ENCODE data around the gene FANCG. TPM values are rescaled to one million over a fixed set of nuclear protein-coding genes. Genes with fewer than 3 reads are reported as not detected.

The FANCG gene
- total RNA-seq, 1 donor from 2014 or later: 68.7 TPM

DNA sequence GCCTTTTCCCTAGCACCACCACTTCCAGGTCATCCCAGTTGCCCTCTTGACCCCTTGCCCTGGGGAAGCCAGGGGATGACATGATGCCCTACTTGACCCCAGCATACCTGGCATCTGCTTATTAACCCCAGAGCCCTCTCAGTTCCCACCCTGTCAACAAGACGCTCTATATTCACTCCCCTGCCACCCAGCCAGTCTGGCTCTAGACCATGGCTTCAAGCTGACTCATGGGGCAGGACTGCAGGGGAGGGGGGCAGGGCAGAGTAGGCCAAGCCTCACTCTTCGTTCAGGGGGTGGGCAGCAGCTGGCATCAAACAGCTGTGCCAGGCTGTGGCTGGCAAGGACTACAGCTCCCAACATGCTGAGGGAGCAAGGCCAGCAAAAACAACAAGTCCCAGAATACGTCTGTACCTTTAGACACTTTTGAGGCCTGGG lies 30.6 kb upstream of the FANCG start:
- DNase-seq (ENCODE audit: low spot score, unreplicated experiment): no peak
- Mint-ChIP-seq H3K27ac (no peak overlapping the region), H3K27me3 (no peaks in the 10 kb centered on the region), H3K4me3 (ENCODE audit: low read depth) (peak overlapping the region; percentile 81), H3K4me1 (ENCODE audit: low read depth) (peaks cover 36% of the 10 kb centered on the region), H3K9me3 (ENCODE audit: low read depth) (no peaks in the 10 kb centered on the region), H3K36me3 (ENCODE audit: insufficient read depth) (peaks cover 5% of the 10 kb centered on the region)
- TF ChIP-seq, protein P1, sequence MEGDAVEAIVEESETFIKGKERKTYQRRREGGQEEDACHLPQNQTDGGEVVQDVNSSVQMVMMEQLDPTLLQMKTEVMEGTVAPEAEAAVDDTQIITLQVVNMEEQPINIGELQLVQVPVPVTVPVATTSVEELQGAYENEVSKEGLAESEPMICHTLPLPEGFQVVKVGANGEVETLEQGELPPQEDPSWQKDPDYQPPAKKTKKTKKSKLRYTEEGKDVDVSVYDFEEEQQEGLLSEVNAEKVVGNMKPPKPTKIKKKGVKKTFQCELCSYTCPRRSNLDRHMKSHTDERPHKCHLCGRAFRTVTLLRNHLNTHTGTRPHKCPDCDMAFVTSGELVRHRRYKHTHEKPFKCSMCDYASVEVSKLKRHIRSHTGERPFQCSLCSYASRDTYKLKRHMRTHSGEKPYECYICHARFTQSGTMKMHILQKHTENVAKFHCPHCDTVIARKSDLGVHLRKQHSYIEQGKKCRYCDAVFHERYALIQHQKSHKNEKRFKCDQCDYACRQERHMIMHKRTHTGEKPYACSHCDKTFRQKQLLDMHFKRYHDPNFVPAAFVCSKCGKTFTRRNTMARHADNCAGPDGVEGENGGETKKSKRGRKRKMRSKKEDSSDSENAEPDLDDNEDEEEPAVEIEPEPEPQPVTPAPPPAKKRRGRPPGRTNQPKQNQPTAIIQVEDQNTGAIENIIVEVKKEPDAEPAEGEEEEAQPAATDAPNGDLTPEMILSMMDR (IDR thresholded peaks at IDR 0.05; ENCODE audit: unreplicated experiment): no peak

DNA sequence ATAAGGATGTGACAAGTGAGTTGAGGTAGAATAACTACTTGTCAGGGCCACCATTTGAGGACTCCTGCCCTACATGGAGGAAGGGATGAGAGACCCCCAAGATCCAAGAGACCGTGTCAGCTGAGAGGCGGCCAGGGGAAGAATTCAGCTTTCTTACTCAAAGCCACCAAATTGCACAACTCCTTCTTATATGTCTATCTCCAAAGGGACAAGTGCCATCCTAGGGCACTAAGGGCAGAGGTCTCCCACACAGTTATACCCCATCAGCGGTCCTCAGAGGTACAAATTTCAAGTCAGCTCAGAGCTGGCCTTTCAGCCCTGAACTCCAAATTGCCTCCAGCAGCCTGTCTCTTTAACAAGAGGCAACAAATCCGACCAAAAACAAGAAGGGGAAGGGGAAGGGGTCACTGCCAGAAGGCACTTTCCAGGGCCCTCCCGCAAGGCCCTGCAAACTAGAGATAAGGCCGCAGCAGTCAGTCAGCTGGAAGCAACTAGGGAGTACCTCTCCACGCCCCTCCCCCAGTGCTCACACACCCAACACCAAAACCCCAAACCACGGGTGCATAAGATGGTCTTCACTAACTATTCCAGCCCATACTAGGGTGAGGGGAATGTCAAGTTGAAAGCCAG lies 29.3 kb upstream of the FANCG start:
- Mint-ChIP-seq H3K27me3 (no peaks in the 10 kb centered on the region), H3K4me1 (ENCODE audit: low read depth) (peaks cover 25% of the 10 kb centered on the region), H3K36me3 (ENCODE audit: insufficient read depth) (peaks cover 7% of the 10 kb centered on the region), H3K27ac (no peak overlapping the region), H3K9me3 (ENCODE audit: low read depth) (no peaks in the 10 kb centered on the region), H3K4me3 (ENCODE audit: low read depth) (no peak overlapping the region)
- TF ChIP-seq, protein P1 (IDR thresholded peaks at IDR 0.05; ENCODE audit: unreplicated experiment): no peak
- DNase-seq (ENCODE audit: low spot score, unreplicated experiment): no peak

DNA sequence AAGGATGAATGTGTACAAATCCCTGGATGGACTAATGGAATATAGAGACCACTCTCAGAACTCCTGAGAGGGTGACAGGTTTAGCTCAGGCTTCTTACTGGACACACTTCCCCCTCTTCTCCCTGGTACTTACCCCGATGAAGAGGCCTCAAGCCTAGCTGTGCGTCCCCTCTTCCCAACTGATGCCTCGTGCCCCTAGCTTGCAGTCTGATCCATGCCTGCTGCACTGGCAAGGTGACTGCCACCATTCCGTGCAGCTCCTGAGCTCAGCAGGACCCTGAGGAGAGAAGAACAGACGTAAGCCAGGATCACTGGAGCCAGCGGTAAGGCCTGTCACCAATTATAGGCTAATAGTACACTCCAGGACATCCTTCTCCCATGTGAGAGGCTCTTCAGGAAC lies 28.7 kb upstream of the FANCG start:
- Mint-ChIP-seq H3K9me3 (ENCODE audit: low read depth) (no peaks in the 10 kb centered on the region), H3K27ac (no peak overlapping the region), H3K4me3 (ENCODE audit: low read depth) (no peak overlapping the region), H3K4me1 (ENCODE audit: low read depth) (peaks cover 23% of the 10 kb centered on the region), H3K36me3 (ENCODE audit: insufficient read depth) (peaks cover 7% of the 10 kb centered on the region), H3K27me3 (no peaks in the 10 kb centered on the region)
- TF ChIP-seq, protein P1 (IDR thresholded peaks at IDR 0.05; ENCODE audit: unreplicated experiment): no peak
- DNase-seq (ENCODE audit: low spot score, unreplicated experiment): no peak

GRCh38 chr9:35107297-35108290 lies 27.9 kb upstream of the FANCG start:
- TF ChIP-seq, protein P1 (IDR thresholded peaks at IDR 0.05; ENCODE audit: unreplicated experiment): no peak
- H3K36me3 Mint-ChIP-seq (ENCODE audit: insufficient read depth): peaks cover 7% of the 10 kb centered on the region
- no peak overlapping the region for H3K27ac Mint-ChIP-seq
- H3K9me3 Mint-ChIP-seq (ENCODE audit: low read depth): no peaks in the 10 kb centered on the region
- H3K27me3 Mint-ChIP-seq: no peaks in the 10 kb centered on the region
- no peak for DNase-seq (ENCODE audit: low spot score, unreplicated experiment)
- H3K4me1 Mint-ChIP-seq (ENCODE audit: low read depth): peaks cover 27% of the 10 kb centered on the region
- H3K4me3 Mint-ChIP-seq (ENCODE audit: low read depth): no peak overlapping the region

GRCh38 chr9:35106343-35106730 lies 26.6 kb upstream of the FANCG start:
- Mint-ChIP-seq H3K4me3 (ENCODE audit: low read depth) (no peak overlapping the region), H3K27ac (no peak overlapping the region), H3K9me3 (ENCODE audit: low read depth) (no peaks in the 10 kb centered on the region), H3K36me3 (ENCODE audit: insufficient read depth) (peaks cover 7% of the 10 kb centered on the region), H3K4me1 (ENCODE audit: low read depth) (peaks cover 23% of the 10 kb centered on the region), H3K27me3 (no peaks in the 10 kb centered on the region)
- DNase-seq (ENCODE audit: low spot score, unreplicated experiment): no peak
- TF ChIP-seq, protein P1 (IDR thresholded peaks at IDR 0.05; ENCODE audit: unreplicated experiment): no peak

All from progenitor cell of endocrine pancreas (in vitro differentiated cells).